Stimulated activated naive CD8-positive, alpha-beta T cell treated with anti-CD3 and anti-CD28 coated beads, Interleukin-15, Interleukin-2, amounts not matched to agents 100 ng/mL and 50 ng/mL, for 24 hours (primary cell): ENCODE measurements around the gene GNPNAT1.
"Not testable (repeated sequence)": the region's sequence is repeated elsewhere in the genome, so short reads cannot be mapped to it uniquely, and the experiment has no call there.

Source experiments
- H3K27ac Mint-ChIP-seq: one replicate; pipeline ENCODE4 v1.8.0; 2021; ENCODE audit warnings: mild to moderate bottlenecking, mixed read lengths
- H3K27me3 Mint-ChIP-seq: one replicate; pipeline ENCODE4 v1.8.0; 2021; ENCODE audit warnings: mixed read lengths
- H3K36me3 Mint-ChIP-seq: one replicate; pipeline ENCODE4 v1.8.0; 2021; ENCODE audit warnings: low read depth, mixed read lengths
- H3K4me1 Mint-ChIP-seq: one replicate; pipeline ENCODE4 v1.8.0; 2021; ENCODE audit warnings: low read depth, mixed read lengths
- H3K4me3 Mint-ChIP-seq: one replicate; pipeline ENCODE4 v1.8.0; 2021; ENCODE audit warnings: mild to moderate bottlenecking, mixed read lengths
- H3K9me3 Mint-ChIP-seq: one replicate; pipeline ENCODE4 v1.8.0; 2021; ENCODE audit warnings: mixed read lengths

GNPNAT1 gene

GRCh38 chr14:52767058-52767833 is 24.2 kb downstream of the GNPNAT1 start:
- Mint-ChIP-seq H3K36me3 (peaks cover 53% of the 10 kb centered on the region), H3K9me3 (no peaks in the 10 kb centered on the region), H3K27ac (no peak overlapping the region), H3K27me3 (no peaks in the 10 kb centered on the region), H3K4me1 (peaks cover 29% of the 10 kb centered on the region), H3K4me3 (no peak overlapping the region)

DNA sequence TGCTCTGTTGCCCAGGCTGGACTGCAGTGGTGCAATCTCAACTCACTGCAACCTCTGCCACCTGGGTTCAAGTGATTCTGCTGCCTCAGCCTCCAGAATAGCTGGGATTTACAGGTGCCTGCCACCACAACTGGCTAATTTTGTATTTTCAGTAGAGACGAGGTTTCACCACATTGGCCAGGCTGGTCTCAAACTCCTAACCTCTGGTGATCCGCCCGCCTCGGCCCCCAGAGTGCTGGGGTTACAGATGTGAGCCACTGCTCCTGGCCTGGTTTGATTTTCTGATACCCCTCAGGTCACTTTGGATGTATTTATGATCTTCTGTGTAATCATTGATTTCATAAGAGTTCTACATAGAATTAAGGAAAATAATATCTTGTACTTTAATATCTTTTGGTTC is 28.5 kb downstream of the GNPNAT1 start:
- H3K27me3 Mint-ChIP-seq, H3K4me3 Mint-ChIP-seq, H3K9me3 Mint-ChIP-seq, H3K27ac Mint-ChIP-seq: not testable (repeated sequence)
- peaks cover 19% of the 10 kb centered on the region for H3K4me1 Mint-ChIP-seq
- peaks cover 41% of the 10 kb centered on the region for H3K36me3 Mint-ChIP-seq

- Mint-ChIP-seq H3K36me3 (peaks cover 34% of the 10 kb centered on the region), H3K9me3 (no peaks in the 10 kb centered on the region), H3K27ac (no peak overlapping the region), H3K4me3 (no peak overlapping the region), H3K27me3 (no peaks in the 10 kb centered on the region), H3K4me1 (peaks cover 17% of the 10 kb centered on the region)
These were observed 32.3 kb downstream of the GNPNAT1 start for GRCh38 chr14:52759145-52759544.

DNA sequence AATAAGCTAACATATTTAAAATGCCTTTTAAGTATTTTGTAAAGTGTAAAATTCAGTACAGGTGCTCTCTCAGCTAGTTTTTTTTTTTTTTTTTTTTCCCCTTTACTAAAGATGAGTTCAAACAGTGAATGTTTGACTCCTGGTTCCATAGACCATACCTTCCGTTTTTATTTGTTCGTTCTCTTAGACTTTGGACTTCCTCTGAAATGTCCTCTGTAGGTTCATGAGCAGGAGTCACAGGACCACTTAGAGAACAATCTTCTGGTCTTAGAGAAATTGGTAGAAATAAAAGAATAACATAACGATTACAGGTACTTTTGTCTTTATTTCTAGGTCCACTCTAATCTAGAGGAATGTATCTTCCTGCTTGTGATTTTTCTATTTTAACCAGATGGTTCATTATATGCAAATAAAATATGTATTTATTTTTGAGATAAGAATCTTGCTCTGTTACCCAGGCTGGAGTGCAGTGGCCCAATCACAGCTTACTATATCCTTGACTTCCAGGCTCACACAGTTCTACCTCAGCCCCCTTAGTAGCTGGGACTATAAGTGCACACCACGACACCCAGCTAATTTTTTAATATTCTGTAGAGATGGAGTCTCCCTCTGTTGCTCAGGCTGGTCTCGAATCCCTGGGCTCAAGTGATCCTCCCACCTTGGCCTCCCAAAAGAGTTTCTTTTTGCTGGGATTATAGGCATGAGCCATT is 35.6 kb downstream of the GNPNAT1 start:
- Mint-ChIP-seq H3K27ac (no peak overlapping the region), H3K36me3 (peaks cover 16% of the 10 kb centered on the region), H3K27me3 (no peaks in the 10 kb centered on the region), H3K9me3 (no peaks in the 10 kb centered on the region), H3K4me1 (no peaks in the 10 kb centered on the region), H3K4me3 (no peak overlapping the region)

DNA sequence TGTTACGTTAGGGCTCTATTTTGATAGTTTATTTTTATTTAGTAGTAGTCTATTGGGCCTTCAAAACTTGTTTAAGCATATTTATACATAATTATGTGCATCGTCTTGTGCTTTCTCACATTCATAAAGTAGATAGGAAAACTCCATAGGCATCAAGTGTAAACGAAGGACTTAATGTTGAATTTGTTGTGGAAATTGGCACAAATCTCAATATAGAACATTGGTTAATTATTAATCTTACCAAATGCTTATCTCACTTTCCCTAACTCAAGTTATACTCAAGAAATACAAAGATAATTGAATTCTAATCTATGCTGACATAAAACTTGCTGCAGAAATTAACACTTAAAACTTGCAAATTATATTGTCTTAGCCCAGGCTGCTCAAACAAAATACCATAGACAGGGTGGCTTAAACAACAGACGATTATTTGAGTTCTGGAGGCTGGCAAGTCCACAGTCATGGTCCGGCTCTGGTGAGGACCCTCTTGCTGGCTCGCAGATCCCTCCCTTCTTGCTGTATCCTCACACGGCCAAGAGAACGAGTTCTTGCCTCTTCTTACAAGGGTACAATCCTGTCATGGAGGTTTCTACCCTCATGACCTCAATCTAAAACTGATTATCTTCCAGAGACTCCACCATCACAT is 42.6 kb downstream of the GNPNAT1 start:
- no peaks in the 10 kb centered on the region for H3K9me3 Mint-ChIP-seq
- peaks cover 20% of the 10 kb centered on the region for H3K4me1 Mint-ChIP-seq
- H3K27me3 Mint-ChIP-seq, result no peaks in the 10 kb centered on the region
- H3K27ac Mint-ChIP-seq, result no peak overlapping the region
- H3K36me3 Mint-ChIP-seq, result peaks cover 40% of the 10 kb centered on the region
- no peak overlapping the region for H3K4me3 Mint-ChIP-seq

- Mint-ChIP-seq H3K27ac (peak overlapping the region; percentile 87), H3K27me3 (no peaks in the 10 kb centered on the region), H3K4me1 (peaks cover 68% of the 10 kb centered on the region), H3K36me3 (peaks cover 29% of the 10 kb centered on the region), H3K9me3 (no peaks in the 10 kb centered on the region), H3K4me3 (peak overlapping the region; percentile 74)
These were observed 49.5 kb downstream of the GNPNAT1 start for GRCh38 chr14:52741865-52742264.

- Mint-ChIP-seq H3K36me3 (peaks cover 21% of the 10 kb centered on the region), H3K4me3 (no peak overlapping the region), H3K4me1 (peaks cover 79% of the 10 kb centered on the region), H3K9me3 (no peaks in the 10 kb centered on the region), H3K27me3 (no peaks in the 10 kb centered on the region), H3K27ac (peak overlapping the region; percentile 26)
These were observed 50.7 kb downstream of the GNPNAT1 start for GRCh38 chr14:52740751-52741150.

GRCh38 chr14:52738409-52738808 is 53.0 kb downstream of the GNPNAT1 start:
- peaks cover 80% of the 10 kb centered on the region for H3K4me1 Mint-ChIP-seq
- H3K36me3 Mint-ChIP-seq, result peaks cover 26% of the 10 kb centered on the region
- no peak overlapping the region for H3K4me3 Mint-ChIP-seq
- H3K27me3 Mint-ChIP-seq, result no peaks in the 10 kb centered on the region
- H3K27ac Mint-ChIP-seq, result no peak overlapping the region
- H3K9me3 Mint-ChIP-seq, result no peaks in the 10 kb centered on the region

DNA sequence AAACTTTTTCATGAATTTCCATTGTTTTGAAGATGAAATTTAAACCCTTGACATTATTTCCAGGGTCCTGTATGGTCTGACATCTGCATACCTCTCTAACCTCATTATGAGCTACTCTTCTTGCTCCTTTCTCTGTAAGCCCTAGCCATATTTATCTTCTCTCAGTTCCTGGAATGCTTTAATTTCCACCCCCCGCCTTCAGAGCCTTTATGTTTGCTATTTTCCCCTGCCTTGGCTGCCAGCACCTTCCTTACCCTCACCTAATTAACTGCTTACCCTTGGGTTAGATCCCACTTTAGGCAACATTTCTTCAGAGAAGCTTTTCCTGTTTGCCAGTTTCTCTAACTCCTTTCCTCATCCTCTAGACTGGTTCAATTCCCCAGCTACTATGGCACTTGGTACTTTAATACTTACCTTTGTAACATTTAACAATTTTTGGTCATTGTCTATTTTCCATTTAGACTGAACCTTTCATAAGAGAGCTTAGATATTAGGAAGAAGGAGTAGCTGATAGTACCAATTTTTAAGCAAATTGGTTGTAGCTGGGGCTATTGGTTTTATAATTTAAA is 55.4 kb downstream of the GNPNAT1 start:
- peak overlapping the region; percentile 70 for H3K27ac Mint-ChIP-seq
- H3K9me3 Mint-ChIP-seq, result no peaks in the 10 kb centered on the region
- peaks cover 73% of the 10 kb centered on the region for H3K4me1 Mint-ChIP-seq
- no peaks in the 10 kb centered on the region for H3K27me3 Mint-ChIP-seq
- H3K36me3 Mint-ChIP-seq, result peaks cover 33% of the 10 kb centered on the region
- H3K4me3 Mint-ChIP-seq, result no peak overlapping the region

DNA sequence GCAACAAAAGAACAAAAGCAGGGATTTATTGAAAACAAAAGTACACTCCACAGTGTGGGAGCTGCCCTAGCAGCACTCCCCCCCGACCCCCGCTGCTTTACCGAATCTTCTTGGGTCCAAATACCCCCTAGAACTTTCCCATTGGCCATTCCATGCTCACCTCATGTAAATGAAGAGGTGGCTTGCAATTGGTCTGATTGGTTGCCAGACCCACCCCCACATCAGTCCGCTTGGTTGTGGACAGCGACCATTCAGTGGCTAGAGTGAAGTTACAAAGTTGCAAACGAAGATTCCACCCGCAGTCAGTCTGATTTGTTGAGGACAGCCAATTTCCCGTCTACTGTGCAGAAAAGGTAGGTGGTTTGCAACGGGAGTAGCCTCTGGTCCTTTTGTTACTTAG is 57.6 kb downstream of the GNPNAT1 start:
- Mint-ChIP-seq H3K36me3 (peaks cover 28% of the 10 kb centered on the region), H3K9me3 (no peaks in the 10 kb centered on the region), H3K4me1 (peaks cover 70% of the 10 kb centered on the region), H3K27me3 (no peaks in the 10 kb centered on the region), H3K27ac (no peak overlapping the region), H3K4me3 (no peak overlapping the region)

- H3K27ac Mint-ChIP-seq, result peak overlapping the region; percentile 93
- H3K4me1 Mint-ChIP-seq, result peaks cover 46% of the 10 kb centered on the region
- no peaks in the 10 kb centered on the region for H3K27me3 Mint-ChIP-seq
- peaks cover 38% of the 10 kb centered on the region for H3K36me3 Mint-ChIP-seq
- no peaks in the 10 kb centered on the region for H3K9me3 Mint-ChIP-seq
- H3K4me3 Mint-ChIP-seq, result peak overlapping the region; percentile 96
These were observed 60.7 kb downstream of the GNPNAT1 start for GRCh38 chr14:52730709-52731111.

DNA sequence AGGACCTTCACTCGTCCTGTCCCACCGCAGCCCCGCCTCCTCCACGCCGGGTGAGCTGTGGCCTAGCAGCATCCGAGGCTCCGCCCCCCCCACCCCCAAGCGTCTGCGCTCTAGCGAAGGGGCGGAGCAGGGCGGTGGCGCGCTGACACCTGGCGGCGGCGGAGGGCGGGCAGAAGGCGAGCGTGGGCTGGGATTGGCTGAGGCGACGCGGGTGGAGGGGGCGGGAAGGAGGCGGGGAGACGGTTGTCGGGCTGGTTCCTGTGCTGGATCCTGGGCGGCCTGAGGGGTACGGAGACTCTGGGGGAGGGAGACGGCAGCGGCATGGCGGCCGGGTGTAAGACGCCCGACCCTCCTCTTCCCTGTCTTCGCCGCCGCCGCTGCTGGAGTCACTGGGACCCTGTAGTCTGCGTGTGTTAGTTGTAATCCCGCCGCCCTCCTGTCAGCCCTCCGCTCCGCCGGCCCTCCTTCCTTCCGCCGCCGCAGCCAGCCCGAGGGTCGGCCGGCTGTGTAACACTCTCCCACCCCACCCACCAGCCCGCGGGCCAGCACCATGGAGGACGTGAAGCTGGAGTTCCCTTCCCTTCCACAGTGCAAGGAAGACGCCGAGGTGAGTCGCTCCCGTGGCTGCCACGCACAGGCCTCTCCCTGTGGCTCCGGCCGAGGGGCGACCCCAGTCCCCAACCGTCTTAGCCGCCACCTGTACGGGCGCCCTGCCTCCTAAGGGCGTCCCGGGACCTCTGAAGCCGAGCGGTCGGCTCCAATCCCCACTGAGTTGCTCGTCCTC is 61.3 kb downstream of the GNPNAT1 start, which contains the start of gene STYX:
Gene STYX (plus strand): TSS at position 242 of the 784 bp plus-strand sequence. CDS start 309 bp downstream, at position 551.
- Mint-ChIP-seq H3K9me3 (no peaks in the 10 kb centered on the region), H3K36me3 (peaks cover 44% of the 10 kb centered on the region), H3K27me3 (no peaks in the 10 kb centered on the region), H3K4me1 (peaks cover 44% of the 10 kb centered on the region), H3K27ac (peak within 1 kb of the TSS; percentile 93), H3K4me3 (peak within 1 kb of the TSS; percentile 96)

- Mint-ChIP-seq H3K4me1 (peaks cover 41% of the 10 kb centered on the region), H3K9me3 (no peaks in the 10 kb centered on the region), H3K27ac (peak overlapping the region; percentile 93), H3K27me3 (no peaks in the 10 kb centered on the region), H3K4me3 (peak overlapping the region; percentile 96), H3K36me3 (peaks cover 49% of the 10 kb centered on the region)
These were observed 61.9 kb downstream of the GNPNAT1 start for GRCh38 chr14:52729585-52729924.

DNA sequence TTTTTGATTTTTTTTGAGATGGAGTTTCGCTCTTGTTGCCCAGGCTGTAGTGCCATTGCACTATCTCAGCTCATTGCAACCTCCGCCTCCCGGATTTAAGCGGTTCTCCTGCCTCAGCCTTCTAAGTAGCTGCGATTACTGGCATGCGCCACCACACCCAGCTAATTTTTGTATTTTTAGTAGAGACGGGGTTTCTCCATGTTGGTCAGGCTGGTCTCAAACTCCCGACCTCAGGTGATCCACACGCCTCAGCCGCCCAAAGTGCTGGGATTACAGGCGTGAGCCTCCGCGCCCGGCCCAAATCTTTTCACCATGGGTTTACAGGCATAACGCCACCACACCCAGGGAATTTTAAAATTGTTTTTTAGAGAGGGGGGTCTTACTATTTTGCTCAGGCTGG is 62.4 kb downstream of the GNPNAT1 start:
- H3K27ac Mint-ChIP-seq, result peak overlapping the region; percentile 58
- H3K4me1 Mint-ChIP-seq, result peaks cover 36% of the 10 kb centered on the region
- H3K36me3 Mint-ChIP-seq, result peaks cover 49% of the 10 kb centered on the region
- H3K4me3 Mint-ChIP-seq, H3K9me3 Mint-ChIP-seq, H3K27me3 Mint-ChIP-seq: not testable (repeated sequence)
